ENCODE data around the gene SOX13.

Gene SOX13

GRCh38 chr1:204131978-204132377 is 59.1 kb downstream of the SOX13 start:
- no peak for DNase-seq (ENCODE audit: low spot score)

- no peak for DNase-seq (ENCODE audit: low spot score)
Observed at GRCh38 chr1:204132718-204133117, 59.8 kb downstream of the SOX13 start.

- no peak for DNase-seq (ENCODE audit: low spot score)
Observed at GRCh38 chr1:204134103-204134502, 61.2 kb downstream of the SOX13 start.

- DNase-seq (ENCODE audit: low spot score): no peak
Observed at GRCh38 chr1:204136814-204137213, 63.9 kb downstream of the SOX13 start.

GRCh38 chr1:204139088-204139487 is 66.2 kb downstream of the SOX13 start:
- DNase-seq (ENCODE audit: low spot score): no peak

GRCh38 chr1:204139952-204140351 is 67.0 kb downstream of the SOX13 start:
- no peak for DNase-seq (ENCODE audit: low spot score)

GRCh38 chr1:204141131-204141530 is 68.2 kb downstream of the SOX13 start:
- no peak for DNase-seq (ENCODE audit: low spot score)

- DNase-seq (ENCODE audit: low spot score): no peak
Observed at GRCh38 chr1:204142032-204142974, 69.4 kb downstream of the SOX13 start.

- no peak for DNase-seq (ENCODE audit: low spot score)
Observed at GRCh38 chr1:204143276-204144041, 70.5 kb downstream of the SOX13 start.

- DNase-seq (ENCODE audit: low spot score): no peak
Observed at GRCh38 chr1:204145033-204145504, 72.2 kb downstream of the SOX13 start.

GRCh38 chr1:204146309-204146708 is 73.4 kb downstream of the SOX13 start:
- no peak for DNase-seq (ENCODE audit: low spot score)

GRCh38 chr1:204146965-204147364 is 74.0 kb downstream of the SOX13 start:
- DNase-seq (ENCODE audit: low spot score): no peak

GRCh38 chr1:204147406-204148383 is 74.8 kb downstream of the SOX13 start:
- DNase-seq (ENCODE audit: low spot score): no peak

- DNase-seq (ENCODE audit: low spot score): no peak
Observed at GRCh38 chr1:204149107-204149506, 76.2 kb downstream of the SOX13 start.

- no peak for DNase-seq (ENCODE audit: low spot score)
Observed at GRCh38 chr1:204149635-204150565, 77.0 kb downstream of the SOX13 start.

- no peak for DNase-seq (ENCODE audit: low spot score)
Observed at GRCh38 chr1:204150702-204151551, 78.0 kb downstream of the SOX13 start.

- DNase-seq (ENCODE audit: low spot score): peak; percentile 41
Observed at GRCh38 chr1:204151552-204152309, 78.8 kb downstream of the SOX13 start, which contains the start of gene ETNK2. Gene ETNK2, minus strand, starts transcription at chr1:204152044. Its CDS starts 192 bp downstream, at chr1:204151852.

GRCh38 chr1:204152310-204153044 is 79.6 kb downstream of the SOX13 start:
- no peak for DNase-seq (ENCODE audit: low spot score)

Data from CD4-positive, alpha-beta T cell treated with Interleukin-15 for 4 hours (primary cell).